Measurements from ENCODE around the gene TNFAIP8.

DNA sequence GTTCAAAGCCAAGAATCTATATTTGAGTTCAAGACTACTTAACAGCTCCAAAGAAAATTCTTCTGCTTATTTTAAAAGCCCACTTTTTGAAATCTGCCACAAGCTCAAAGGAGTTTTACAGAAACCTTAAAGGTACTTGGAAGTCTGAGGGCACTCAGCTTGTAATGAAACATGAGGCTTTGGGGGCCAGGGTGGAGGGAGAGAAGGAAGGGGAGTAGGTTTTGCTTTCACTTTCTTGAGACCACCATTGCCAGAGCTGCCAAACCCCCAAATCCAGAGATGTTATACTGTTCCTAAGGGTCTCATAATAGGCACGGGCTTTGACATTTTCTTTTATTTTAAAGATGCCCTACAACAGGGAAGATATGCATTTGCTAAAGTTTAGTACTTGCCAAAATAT lies 42.6 kb upstream of the TNFAIP8 start:
- no peak for TF ChIP-seq EZH2 (IDR thresholded peaks at IDR 0.05; ENCODE audit: insufficient read depth, poor library complexity, severe bottlenecking)
- TF ChIP-seq EZH2phosphoT487 (IDR thresholded peaks at IDR 0.05; ENCODE audit: insufficient read depth, low read depth), result no peak
